ENCODE results near the gene PARM1.

PARM1 gene

DNA sequence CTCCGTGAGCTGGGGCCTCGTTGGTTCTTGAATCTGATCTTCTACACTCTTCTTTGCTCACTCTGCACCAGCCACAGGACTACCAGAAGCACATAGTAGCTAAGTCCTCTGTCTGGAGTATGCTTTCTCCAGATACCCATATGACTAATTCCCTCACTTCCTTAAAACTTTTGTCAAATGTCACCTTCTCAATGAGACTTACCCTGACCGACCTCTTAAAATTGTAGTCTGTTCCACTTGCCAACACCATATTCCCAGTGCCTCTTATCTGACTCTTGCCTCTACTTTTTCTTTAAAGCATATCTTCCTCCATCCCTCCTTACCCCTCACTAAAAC, 10.0 kb downstream of the PARM1 start:
- Histone ChIP-seq H3K4me3 (ENCODE audit: low read depth, low read length) (no peak overlapping the region), H3K4me1 (ENCODE audit: control insufficient read depth, insufficient read depth, low read length) (no peaks in the 10 kb centered on the region), H3K36me3 (ENCODE audit: control insufficient read depth in 2 of 2, insufficient read depth in 1 of 2, low read length in 2 of 2) (no peaks in the 10 kb centered on the region), H3K9me3 (ENCODE audit: control insufficient read depth, insufficient read depth, low read depth, low read length) (no peaks in the 10 kb centered on the region), H3K27ac (ENCODE audit: extremely low read depth, low read depth, low read length) (no peak overlapping the region)
- ChIA-PET CTCF (interaction anchor here (0.7 kb wide), 1 partner anchor 10 kb away, joined by 3 read pairs; the partner anchor contains the start of gene PARM1), POLR2A (no interaction called here)
- TF ChIP-seq ZNF639 (tag by site-specific recombination; IDR thresholded peaks at IDR 0.05) (no peak), ZFP69B (tag by site-specific recombination; IDR thresholded peaks at IDR 0.05) (no peak), ZNF114 (tag by site-specific recombination; IDR thresholded peaks at IDR 0.05) (no peak)
- TF ChIP-seq, protein P1, sequence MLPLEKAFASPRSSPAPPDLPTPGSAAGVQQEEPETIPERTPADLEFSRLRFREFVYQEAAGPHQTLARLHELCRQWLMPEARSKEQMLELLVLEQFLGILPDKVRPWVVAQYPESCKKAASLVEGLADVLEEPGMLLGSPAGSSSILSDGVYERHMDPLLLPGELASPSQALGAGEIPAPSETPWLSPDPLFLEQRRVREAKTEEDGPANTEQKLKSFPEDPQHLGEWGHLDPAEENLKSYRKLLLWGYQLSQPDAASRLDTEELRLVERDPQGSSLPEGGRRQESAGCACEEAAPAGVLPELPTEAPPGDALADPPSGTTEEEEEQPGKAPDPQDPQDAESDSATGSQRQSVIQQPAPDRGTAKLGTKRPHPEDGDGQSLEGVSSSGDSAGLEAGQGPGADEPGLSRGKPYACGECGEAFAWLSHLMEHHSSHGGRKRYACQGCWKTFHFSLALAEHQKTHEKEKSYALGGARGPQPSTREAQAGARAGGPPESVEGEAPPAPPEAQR (tag by site-specific recombination; IDR thresholded peaks at IDR 0.05): no peak

DNA sequence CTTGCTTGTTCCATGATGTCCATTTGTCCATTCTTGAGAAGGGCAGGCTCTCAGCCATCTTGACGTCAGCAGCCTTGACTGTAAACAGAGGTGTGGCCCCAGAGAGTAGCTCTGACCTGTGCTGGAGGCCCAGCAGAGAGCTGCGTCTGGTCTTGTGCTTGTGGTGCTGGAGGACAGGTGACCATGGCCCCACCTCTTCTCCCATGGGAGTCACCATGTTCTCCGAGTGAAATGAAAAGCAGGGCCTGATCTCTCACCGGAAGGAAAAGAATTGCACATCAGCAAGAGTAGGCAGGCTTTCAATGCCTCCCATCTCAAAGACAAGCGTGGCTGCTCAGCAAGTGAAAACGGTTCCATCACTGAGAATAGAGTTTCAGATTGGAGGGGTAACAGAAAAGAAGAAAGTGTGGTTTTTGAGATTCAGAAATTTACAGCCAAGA, 11.5 kb downstream of the PARM1 start:
- TF ChIP-seq, protein P2, sequence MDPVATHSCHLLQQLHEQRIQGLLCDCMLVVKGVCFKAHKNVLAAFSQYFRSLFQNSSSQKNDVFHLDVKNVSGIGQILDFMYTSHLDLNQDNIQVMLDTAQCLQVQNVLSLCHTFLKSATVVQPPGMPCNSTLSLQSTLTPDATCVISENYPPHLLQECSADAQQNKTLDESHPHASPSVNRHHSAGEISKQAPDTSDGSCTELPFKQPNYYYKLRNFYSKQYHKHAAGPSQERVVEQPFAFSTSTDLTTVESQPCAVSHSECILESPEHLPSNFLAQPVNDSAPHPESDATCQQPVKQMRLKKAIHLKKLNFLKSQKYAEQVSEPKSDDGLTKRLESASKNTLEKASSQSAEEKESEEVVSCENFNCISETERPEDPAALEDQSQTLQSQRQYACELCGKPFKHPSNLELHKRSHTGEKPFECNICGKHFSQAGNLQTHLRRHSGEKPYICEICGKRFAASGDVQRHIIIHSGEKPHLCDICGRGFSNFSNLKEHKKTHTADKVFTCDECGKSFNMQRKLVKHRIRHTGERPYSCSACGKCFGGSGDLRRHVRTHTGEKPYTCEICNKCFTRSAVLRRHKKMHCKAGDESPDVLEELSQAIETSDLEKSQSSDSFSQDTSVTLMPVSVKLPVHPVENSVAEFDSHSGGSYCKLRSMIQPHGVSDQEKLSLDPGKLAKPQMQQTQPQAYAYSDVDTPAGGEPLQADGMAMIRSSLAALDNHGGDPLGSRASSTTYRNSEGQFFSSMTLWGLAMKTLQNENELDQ (tag by site-specific recombination; IDR thresholded peaks at IDR 0.05; ENCODE audit: low read depth): no peak
- TF ChIP-seq ZNF623 (tag by site-specific recombination; IDR thresholded peaks at IDR 0.05): no peak
- TF ChIP-seq, protein P3, sequence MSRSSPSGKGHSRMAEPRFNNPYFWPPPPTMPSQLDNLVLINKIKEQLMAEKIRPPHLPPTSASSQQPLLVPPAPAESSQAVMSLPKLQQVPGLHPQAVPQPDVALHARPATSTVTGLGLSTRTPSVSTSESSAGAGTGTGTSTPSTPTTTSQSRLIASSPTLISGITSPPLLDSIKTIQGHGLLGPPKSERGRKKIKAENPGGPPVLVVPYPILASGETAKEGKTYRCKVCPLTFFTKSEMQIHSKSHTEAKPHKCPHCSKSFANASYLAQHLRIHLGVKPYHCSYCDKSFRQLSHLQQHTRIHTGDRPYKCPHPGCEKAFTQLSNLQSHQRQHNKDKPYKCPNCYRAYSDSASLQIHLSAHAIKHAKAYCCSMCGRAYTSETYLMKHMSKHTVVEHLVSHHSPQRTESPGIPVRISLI (tag by site-specific recombination; IDR thresholded peaks at IDR 0.05): no peak
- no peak for TF ChIP-seq ZNF341 (tag by site-specific recombination; IDR thresholded peaks at IDR 0.05; ENCODE audit: low read depth)
- TF ChIP-seq ZNF513 (tag by site-specific recombination; IDR thresholded peaks at IDR 0.05): no peak
- no peak for TF ChIP-seq ZNF830 (tag by site-specific recombination; IDR thresholded peaks at IDR 0.05; ENCODE audit: low read depth)
- TF ChIP-seq, protein P4, sequence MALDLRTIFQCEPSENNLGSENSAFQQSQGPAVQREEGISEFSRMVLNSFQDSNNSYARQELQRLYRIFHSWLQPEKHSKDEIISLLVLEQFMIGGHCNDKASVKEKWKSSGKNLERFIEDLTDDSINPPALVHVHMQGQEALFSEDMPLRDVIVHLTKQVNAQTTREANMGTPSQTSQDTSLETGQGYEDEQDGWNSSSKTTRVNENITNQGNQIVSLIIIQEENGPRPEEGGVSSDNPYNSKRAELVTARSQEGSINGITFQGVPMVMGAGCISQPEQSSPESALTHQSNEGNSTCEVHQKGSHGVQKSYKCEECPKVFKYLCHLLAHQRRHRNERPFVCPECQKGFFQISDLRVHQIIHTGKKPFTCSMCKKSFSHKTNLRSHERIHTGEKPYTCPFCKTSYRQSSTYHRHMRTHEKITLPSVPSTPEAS (tag by site-specific recombination; IDR thresholded peaks at IDR 0.05): no peak
- no peak for TF ChIP-seq MEIS1 (CRISPR knock-in tag; IDR thresholded peaks at IDR 0.05; ENCODE audit: borderline replicate concordance)
- no peak for TF ChIP-seq ZFP37 (tag by site-specific recombination; IDR thresholded peaks at IDR 0.05)
- TF ChIP-seq, protein P5, sequence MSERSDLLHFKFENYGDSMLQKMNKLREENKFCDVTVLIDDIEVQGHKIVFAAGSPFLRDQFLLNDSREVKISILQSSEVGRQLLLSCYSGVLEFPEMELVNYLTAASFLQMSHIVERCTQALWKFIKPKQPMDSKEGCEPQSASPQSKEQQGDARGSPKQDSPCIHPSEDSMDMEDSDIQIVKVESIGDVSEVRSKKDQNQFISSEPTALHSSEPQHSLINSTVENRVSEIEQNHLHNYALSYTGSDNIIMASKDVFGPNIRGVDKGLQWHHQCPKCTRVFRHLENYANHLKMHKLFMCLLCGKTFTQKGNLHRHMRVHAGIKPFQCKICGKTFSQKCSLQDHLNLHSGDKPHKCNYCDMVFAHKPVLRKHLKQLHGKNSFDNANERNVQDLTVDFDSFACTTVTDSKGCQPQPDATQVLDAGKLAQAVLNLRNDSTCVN (tag by site-specific recombination; optimal IDR thresholded peaks at IDR 0.05): no peak
- TF ChIP-seq ZNF311 (tag by site-specific recombination; IDR thresholded peaks at IDR 0.05; ENCODE audit: borderline replicate concordance): no peak
- no peak for TF ChIP-seq ZNF169 (tag by site-specific recombination; IDR thresholded peaks at IDR 0.05)
- no peak for TF ChIP-seq ZNF792 (tag by site-specific recombination; IDR thresholded peaks at IDR 0.05)
- no peak for TF ChIP-seq ZNF354C (tag by site-specific recombination; IDR thresholded peaks at IDR 0.05; ENCODE audit: borderline replicate concordance, low read depth)
- TF ChIP-seq ZNF558 (tag by site-specific recombination; IDR thresholded peaks at IDR 0.05): no peak
- no peak for TF ChIP-seq ZNF121 (tag by site-specific recombination; IDR thresholded peaks at IDR 0.05)
- no peaks in the 10 kb centered on the region for H3K4me1 ChIP-seq (ENCODE audit: control insufficient read depth, insufficient read depth, low read length)
- H3K27ac ChIP-seq (ENCODE audit: extremely low read depth, low read depth, low read length): no peak overlapping the region
- no peaks in the 10 kb centered on the region for H3K36me3 ChIP-seq (ENCODE audit: control insufficient read depth in 2 of 2, insufficient read depth in 1 of 2, low read length in 2 of 2)
- no peaks in the 10 kb centered on the region for H3K9me3 ChIP-seq (ENCODE audit: control insufficient read depth, insufficient read depth, low read depth, low read length)
- H3K4me3 ChIP-seq (ENCODE audit: low read depth, low read length): no peak overlapping the region
- ChIA-PET POLR2A (no interaction called here), CTCF (no interaction called here)
